CD14-positive monocyte (primary cell): ENCODE data around the gene CHMP4B. TPM values are rescaled to one million over a fixed set of nuclear protein-coding genes. Genes with fewer than 3 reads are reported as not detected.

Experiments
- DNase-seq, 3 donors: peaks; one replicate each; pipeline ENCODE4 v3.0.0-alpha.2; 2011 to 2022
- H2AFZ ChIP-seq: 2 replicates; pipeline ENCODE4 v1.6.0; 2012; ENCODE audit warnings: mild to moderate bottlenecking, low read depth, low read length, inconsistent platforms; ENCODE audit not compliant: insufficient read depth, poor library complexity, severe bottlenecking
- H3K27ac ChIP-seq, 2 donors: 1 replicate in 1 of 2; 2 replicates in 1 of 2; pipeline ENCODE4 v1.5.1; 2012 to 2013; ENCODE audit warnings: low read length in 2 of 2, control low read depth in 1 of 2, inconsistent platforms in 1 of 2, low read depth in 1 of 2, mild to moderate bottlenecking in 1 of 2
- H3K27me3 ChIP-seq, 2 donors: one replicate each; pipeline versions ENCODE4 v1.6.0 to v1.6.1; 2011 to 2013; ENCODE audit warnings: low read length in 2 of 2; ENCODE audit not compliant: control insufficient read depth in 2 of 2, insufficient read depth in 2 of 2
- H3K36me3 ChIP-seq, 2 donors: replicated peaks in 1 of 2; 1 replicate in 1 of 2; 2 replicates in 1 of 2; pipeline versions ENCODE4 v1.5.1 to v1.6.1; 2012 to 2013; ENCODE audit warnings: low read length in 2 of 2, control low read depth in 1 of 2, inconsistent platforms in 1 of 2, mild to moderate bottlenecking in 1 of 2; ENCODE audit not compliant: insufficient read depth in 2 of 2, control insufficient read depth in 1 of 2
- H3K4me1 ChIP-seq, 2 donors: 1 replicate in 1 of 2; 2 replicates in 1 of 2; pipeline versions ENCODE4 v1.5.1 to v1.6.1; 2012 to 2013; ENCODE audit warnings: low read length in 2 of 2, control low read depth in 1 of 2, inconsistent platforms in 1 of 2, mild to moderate bottlenecking in 1 of 2, moderate library complexity in 1 of 2; ENCODE audit not compliant: insufficient read depth in 2 of 2, control insufficient read depth in 1 of 2
- H3K4me2 ChIP-seq: replicated peaks from 2 replicates; pipeline ENCODE3; 2012; ENCODE audit warnings: low read length, moderate library complexity, mild to moderate bottlenecking; ENCODE audit not compliant: poor library complexity, severe bottlenecking; ENCODE audit errors: extremely low read depth
- H3K4me3 ChIP-seq, 3 experiments: fragments of 200-600 bp in 1 of 3; sonication (generic) in 1 of 3; replicated peaks in 1 of 3; 1 replicate in 2 of 3; 2 replicates in 1 of 3; pipeline ENCODE4 v1.5.1; 2011 to 2013; ENCODE audit warnings: low read length in 3 of 3, mild to moderate bottlenecking in 3 of 3, control low read depth in 2 of 3, low read depth in 2 of 3, inconsistent platforms in 1 of 3, moderate library complexity in 1 of 3
- H3K79me2 ChIP-seq: 2 replicates; pipeline ENCODE4 v1.6.0; 2012; ENCODE audit warnings: mild to moderate bottlenecking, control low read depth, inconsistent platforms, low read length, moderate library complexity; ENCODE audit not compliant: insufficient read depth
- H3K9ac ChIP-seq: 2 replicates; pipeline ENCODE4 v1.6.0; 2017; ENCODE audit warnings: low read length, mild to moderate bottlenecking; ENCODE audit not compliant: insufficient read depth, poor library complexity, severe bottlenecking
- H3K9me3 ChIP-seq, 2 donors: replicated peaks in 1 of 2; 1 replicate in 1 of 2; 2 replicates in 1 of 2; pipeline versions ENCODE4 v1.5.1 to v1.6.1; 2012 to 2013; ENCODE audit warnings: low read length in 2 of 2, control low read depth in 1 of 2; ENCODE audit not compliant: control insufficient read depth in 1 of 2, insufficient read depth in 1 of 2
- H4K20me1 ChIP-seq: 2 replicates; pipeline ENCODE4 v1.6.0; 2012; ENCODE audit warnings: mild to moderate bottlenecking, low read length, control low read depth, moderate library complexity; ENCODE audit not compliant: insufficient read depth
- H3K27ac Mint-ChIP-seq, 7 donors: one replicate each; pipeline ENCODE4 v1.8.0; 2020; ENCODE audit warnings: mild to moderate bottlenecking in 7 of 7, mixed read lengths in 7 of 7, moderate library complexity in 6 of 7, inconsistent platforms in 2 of 7
- H3K27me3 Mint-ChIP-seq, 3 donors: one replicate each; pipeline ENCODE4 v1.8.0; 2021 to 2022; ENCODE audit warnings: low read depth in 3 of 3, mild to moderate bottlenecking in 3 of 3, mixed read lengths in 3 of 3, moderate library complexity in 3 of 3, inconsistent platforms in 1 of 3
- H3K36me3 Mint-ChIP-seq, 2 donors: one replicate each; pipeline ENCODE4 v1.8.0; 2020; ENCODE audit warnings: mixed read lengths in 2 of 2, inconsistent platforms in 1 of 2, mild to moderate bottlenecking in 1 of 2
- H3K4me1 Mint-ChIP-seq: one replicate; pipeline ENCODE4 v1.8.0; 2020; ENCODE audit warnings: mild to moderate bottlenecking, mixed read lengths
- H3K4me3 Mint-ChIP-seq, 2 donors: one replicate each; pipeline ENCODE4 v1.8.0; 2020; ENCODE audit warnings: mild to moderate bottlenecking in 2 of 2, mixed read lengths in 2 of 2, moderate library complexity in 1 of 2
- H3K9me3 Mint-ChIP-seq, 7 donors: one replicate each; pipeline ENCODE4 v1.8.0; 2020 to 2022; ENCODE audit warnings: mixed read lengths in 7 of 7, mild to moderate bottlenecking in 6 of 7, moderate library complexity in 6 of 7, inconsistent platforms in 2 of 7
- WGBS: methylation state at CpG from one replicate; pipeline ENCODE4 v1.1.5; 2013; ENCODE audit warnings: missing lambda C conversion rate; ENCODE audit not compliant: insufficient coverage; 5-methylcytosine and 5-hydroxymethylcytosine counted together
- intact Hi-C, 2 donors: fragments of 100-400 bp; cut with micrococcal nuclease; formaldehyde crosslinking; loops; one replicate each; pipeline versions ENCODE4 v1.15.0 to v1.15.1; 2023
- polyA plus RNA-seq, 3 donors: library from polyadenylated mRNA; depleted of rRNA in 1 of 3; unstranded in 2 of 3; stranded (reverse) in 1 of 3; fragments of 300-500 nt in 2 of 3; fragments of >200 nt in 1 of 3; fragmentation: Illumina TruSeq in 2 of 3; gene quantifications; 1 replicate in 2 of 3; 2 replicates in 1 of 3; pipeline ENCODE4 v1.2.3, GENCODE V29; 2012 to 2021
- TF ChIP-seq, protein P1 (sequence below): fragments of 200-600 bp; IDR thresholded peaks from one replicate; pipeline ENCODE4 v1.8.0; 2022; ENCODE audit warnings: antibody characterized with exemption, mild to moderate bottlenecking

Gene CHMP4B
- polyA plus RNA-seq, 3 donors: 7.1 to 181 (median 10.0) TPM

DNA sequence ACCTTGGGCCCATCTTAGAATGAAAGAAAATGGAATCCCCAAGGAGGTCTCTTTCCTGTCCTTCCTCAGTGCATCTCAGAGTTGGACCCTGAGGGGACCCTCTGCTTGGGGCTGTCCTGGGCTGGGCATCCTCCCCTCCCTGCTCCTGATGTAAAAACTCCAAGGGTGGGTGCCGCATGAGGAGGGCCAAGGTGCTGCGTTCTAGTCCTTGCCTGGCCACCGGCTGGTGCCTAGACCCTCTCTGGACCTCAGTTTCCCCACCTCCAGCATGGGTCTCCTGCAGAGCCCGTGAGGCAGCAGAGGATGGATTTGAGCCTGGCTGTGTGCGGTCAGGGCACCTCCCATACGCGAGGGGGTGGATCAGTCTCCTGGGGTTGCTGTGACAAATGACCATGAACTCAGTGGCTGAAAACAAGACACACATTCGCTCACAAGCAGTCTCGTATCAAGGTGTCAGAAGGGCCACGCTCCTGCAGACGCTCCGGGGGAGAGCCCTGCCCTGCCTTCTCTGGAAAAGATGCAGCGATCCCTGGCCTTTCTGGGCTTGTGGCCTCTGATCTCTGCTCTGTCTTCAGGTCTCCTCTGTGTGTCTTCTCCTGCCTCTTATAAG lies 54.7 kb downstream of the CHMP4B start:
- Mint-ChIP-seq H3K9me3 (no peaks in the 10 kb centered on the region), H3K27me3 (peaks cover 1 to 7% (median 2%) of the 10 kb centered on the region in 3 donors), H3K36me3 (no peaks in the 10 kb centered on the region), H3K27ac (no peak overlapping the region), H3K4me3 (no peak overlapping the region), H3K4me1 (no peaks in the 10 kb centered on the region)
- no peaks in the 10 kb centered on the region for H3K4me1 ChIP-seq
- no peaks in the 10 kb centered on the region for H3K27me3 ChIP-seq
- no peaks in the 10 kb centered on the region for H3K9me3 ChIP-seq
- 93% methylated on average over 13 of the region's 13 CpGs for WGBS
- no peak for DNase-seq
- H3K79me2 ChIP-seq: no peaks in the 10 kb centered on the region
- H2AFZ ChIP-seq: no peak overlapping the region
- H3K4me3 ChIP-seq: no peak overlapping the region
- TF ChIP-seq, protein P1, sequence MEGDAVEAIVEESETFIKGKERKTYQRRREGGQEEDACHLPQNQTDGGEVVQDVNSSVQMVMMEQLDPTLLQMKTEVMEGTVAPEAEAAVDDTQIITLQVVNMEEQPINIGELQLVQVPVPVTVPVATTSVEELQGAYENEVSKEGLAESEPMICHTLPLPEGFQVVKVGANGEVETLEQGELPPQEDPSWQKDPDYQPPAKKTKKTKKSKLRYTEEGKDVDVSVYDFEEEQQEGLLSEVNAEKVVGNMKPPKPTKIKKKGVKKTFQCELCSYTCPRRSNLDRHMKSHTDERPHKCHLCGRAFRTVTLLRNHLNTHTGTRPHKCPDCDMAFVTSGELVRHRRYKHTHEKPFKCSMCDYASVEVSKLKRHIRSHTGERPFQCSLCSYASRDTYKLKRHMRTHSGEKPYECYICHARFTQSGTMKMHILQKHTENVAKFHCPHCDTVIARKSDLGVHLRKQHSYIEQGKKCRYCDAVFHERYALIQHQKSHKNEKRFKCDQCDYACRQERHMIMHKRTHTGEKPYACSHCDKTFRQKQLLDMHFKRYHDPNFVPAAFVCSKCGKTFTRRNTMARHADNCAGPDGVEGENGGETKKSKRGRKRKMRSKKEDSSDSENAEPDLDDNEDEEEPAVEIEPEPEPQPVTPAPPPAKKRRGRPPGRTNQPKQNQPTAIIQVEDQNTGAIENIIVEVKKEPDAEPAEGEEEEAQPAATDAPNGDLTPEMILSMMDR: no peak
- no peak overlapping the region for H3K27ac ChIP-seq
- intact Hi-C loops: no loop called here
- no peak overlapping the region for H3K9ac ChIP-seq
- H3K4me2 ChIP-seq: no peak overlapping the region
- no peaks in the 10 kb centered on the region for H4K20me1 ChIP-seq
- H3K36me3 ChIP-seq: no peaks in the 10 kb centered on the region

DNA sequence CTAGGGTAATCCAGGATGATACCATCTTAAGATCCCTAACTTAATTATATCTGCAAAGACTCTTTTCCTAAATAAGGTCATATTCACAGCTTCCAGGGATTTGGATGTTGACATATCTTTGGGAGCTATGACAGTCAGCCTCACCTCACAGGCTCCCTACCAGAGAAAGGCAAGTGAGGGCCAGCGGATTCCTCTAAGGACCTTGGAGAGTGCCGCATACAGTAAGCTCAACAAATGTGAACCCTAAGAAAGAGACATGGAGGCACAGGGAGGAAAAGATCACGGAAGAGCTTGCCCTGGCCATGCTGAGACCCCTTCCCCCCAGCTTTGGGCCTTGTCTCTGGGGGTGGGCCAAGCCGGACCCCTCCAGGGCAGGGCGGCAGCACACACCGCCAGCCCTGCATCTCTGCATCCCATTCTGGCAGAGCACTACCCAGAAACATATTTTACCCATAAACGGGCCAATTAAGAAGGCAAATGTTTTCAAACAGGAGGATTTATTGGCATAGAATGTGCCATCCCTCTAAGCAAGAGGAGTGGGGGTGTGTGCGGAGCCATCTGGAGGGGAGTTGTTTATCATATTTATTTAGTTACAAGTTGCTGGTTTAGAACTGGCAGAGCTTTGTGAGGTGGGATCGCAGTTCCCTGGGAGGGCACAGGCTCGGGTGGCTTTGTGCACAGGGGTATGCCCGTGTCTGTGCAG lies 55.4 kb downstream of the CHMP4B start:
- TF ChIP-seq, protein P1: no peak
- 97% methylated on average over 3 of the region's 11 CpGs for WGBS
- Histone ChIP-seq H2AFZ (no peak overlapping the region), H3K4me1 (no peaks in the 10 kb centered on the region), H3K27ac (no peak overlapping the region), H3K79me2 (no peaks in the 10 kb centered on the region), H3K9me3 (no peaks in the 10 kb centered on the region), H3K9ac (no peak overlapping the region), H3K36me3 (no peaks in the 10 kb centered on the region), H3K27me3 (no peaks in the 10 kb centered on the region), H3K4me2 (no peak overlapping the region), H3K4me3 (no peak overlapping the region), H4K20me1 (no peaks in the 10 kb centered on the region)
- Mint-ChIP-seq H3K36me3 (no peaks in the 10 kb centered on the region), H3K27me3 (peaks cover 1 to 7% (median 2%) of the 10 kb centered on the region in 3 donors), H3K4me3 (no peak overlapping the region), H3K27ac (no peak overlapping the region), H3K9me3 (no peaks in the 10 kb centered on the region), H3K4me1 (no peaks in the 10 kb centered on the region)
- DNase-seq: no peak
- intact Hi-C loops: no loop called here
